GM12878 (cell line): ENCODE measurements around the gene ZNF331. TPM values are rescaled to one million over a fixed set of nuclear protein-coding genes. Genes with fewer than 3 reads are reported as not detected.

Experiments used
- BCL11A ChIP-seq: IDR thresholded peaks from 2 replicates; pipeline ENCODE4 v1.6.1; 2011; ENCODE audit warnings: low read depth, low read length
- BMI1 ChIP-seq: fragments of 450-650 bp; IDR thresholded peaks from 2 replicates; pipeline ENCODE4 v1.6.1; 2016; ENCODE audit warnings: mild to moderate bottlenecking, moderate library complexity, borderline replicate concordance
- CHD4 ChIP-seq: fragments of 200-600 bp; sonication (generic); IDR thresholded peaks from 2 replicates; pipeline ENCODE4 v1.6.1; 2016; ENCODE audit warnings: mild to moderate bottlenecking
- EGR1 ChIP-seq, 2 experiments: IDR thresholded peaks; 1 replicate in 1 of 2; 2 replicates in 1 of 2; pipeline ENCODE4 v1.6.1; 2011 to 2012; ENCODE audit warnings: low read depth in 2 of 2, low read length in 2 of 2, borderline replicate concordance in 1 of 2, mild to moderate bottlenecking in 1 of 2, moderate library complexity in 1 of 2
- HDAC6 ChIP-seq: fragments of 200-600 bp; sonication (generic); IDR thresholded peaks from one replicate; pipeline ENCODE4 v1.8.0; 2017; ENCODE audit warnings: antibody characterized with exemption; ENCODE audit not compliant: unreplicated experiment
- IRF3 ChIP-seq: fragments of 450-650 bp; IDR thresholded peaks from 2 replicates; pipeline ENCODE4 v1.6.1; 2014; ENCODE audit warnings: mild to moderate bottlenecking
- JUNB ChIP-seq: IDR thresholded peaks from 2 replicates; pipeline ENCODE4 v1.6.1; 2016; ENCODE audit warnings: antibody characterized with exemption, mild to moderate bottlenecking
- JUND ChIP-seq: IDR thresholded peaks from 2 replicates; pipeline ENCODE4 v1.6.1; 2012; ENCODE audit warnings: low read depth, mild to moderate bottlenecking, low read length, improper control_type of control experiment, moderate library complexity
- MEF2A ChIP-seq: IDR thresholded peaks from 2 replicates; pipeline ENCODE4 v1.6.1; 2011; ENCODE audit warnings: low read depth, mild to moderate bottlenecking, low read length, moderate library complexity; ENCODE audit not compliant: insufficient read depth
- MEF2B ChIP-seq: fragments of 450-650 bp; IDR thresholded peaks from 2 replicates; pipeline ENCODE4 v1.6.1; 2018; ENCODE audit warnings: mild to moderate bottlenecking, moderate library complexity; ENCODE audit not compliant: partially characterized antibody, poor library complexity, severe bottlenecking
- MTA2 ChIP-seq: fragments of 450-650 bp; IDR thresholded peaks from 2 replicates; pipeline ENCODE4 v1.6.1; 2016; ENCODE audit warnings: low read depth, mild to moderate bottlenecking, moderate library complexity
- MYB ChIP-seq: fragments of 150-350 bp; IDR thresholded peaks from 2 replicates; pipeline ENCODE4 v1.6.1; 2014; ENCODE audit warnings: mild to moderate bottlenecking, low read depth, low read length, borderline replicate concordance
- NBN ChIP-seq: fragments of 450-650 bp; IDR thresholded peaks from 2 replicates; pipeline ENCODE4 v1.6.1; 2016
- NFYA ChIP-seq: IDR thresholded peaks from 2 replicates; pipeline ENCODE4 v1.6.1; 2011; ENCODE audit warnings: low read depth, mild to moderate bottlenecking, low read length, improper control_type of control experiment, borderline replicate concordance
- NR2C1 ChIP-seq: fragments of 450-650 bp; IDR thresholded peaks from 2 replicates; pipeline ENCODE4 v1.6.1; 2017; ENCODE audit warnings: antibody characterized with exemption, mild to moderate bottlenecking, moderate library complexity
- NR2F1 ChIP-seq: fragments of 450-650 bp; conservative IDR thresholded peaks from 2 replicates; pipeline ENCODE4 v1.6.1; 2017; ENCODE audit warnings: mild to moderate bottlenecking
- PAX8 ChIP-seq: fragments of 450-650 bp; IDR thresholded peaks from 2 replicates; pipeline ENCODE4 v1.6.1; 2017; ENCODE audit warnings: mild to moderate bottlenecking, moderate library complexity
- POLR2A ChIP-seq: IDR thresholded peaks from 2 replicates; pipeline ENCODE4 v1.6.1; 2011; ENCODE audit warnings: low read depth, mild to moderate bottlenecking, low read length
- RFX5 ChIP-seq: IDR thresholded peaks from 2 replicates; pipeline ENCODE4 v1.6.1; 2011; ENCODE audit warnings: low read depth, low read length, improper control_type of control experiment
- SIN3A ChIP-seq: IDR thresholded peaks from 2 replicates; pipeline ENCODE4 v1.6.1; 2012; ENCODE audit warnings: low read depth, low read length, improper control_type of control experiment
- SP1 ChIP-seq: IDR thresholded peaks from one replicate; pipeline ENCODE4 v1.6.1; 2011; ENCODE audit warnings: low read depth, low read length
- SPI1 ChIP-seq: IDR thresholded peaks from 2 replicates; pipeline ENCODE4 v1.6.1; 2011; ENCODE audit warnings: low read depth, mild to moderate bottlenecking, low read length, moderate library complexity, borderline replicate concordance; ENCODE audit not compliant: insufficient read depth
- SRF ChIP-seq, 2 experiments: IDR thresholded peaks; 2 replicates each; pipeline ENCODE4 v1.6.1; 2011; ENCODE audit warnings: low read depth in 2 of 2, low read length in 2 of 2, mild to moderate bottlenecking in 1 of 2, moderate library complexity in 1 of 2
- TBL1XR1 ChIP-seq: IDR thresholded peaks from 2 replicates; pipeline ENCODE4 v1.6.1; 2012; ENCODE audit warnings: low read depth, low read length, improper control_type of control experiment
- TCF12 ChIP-seq: IDR thresholded peaks from 2 replicates; pipeline ENCODE4 v1.6.1; 2011; ENCODE audit warnings: low read depth, mild to moderate bottlenecking, low read length
- ZNF217 ChIP-seq: fragments of 450-650 bp; IDR thresholded peaks from 2 replicates; pipeline ENCODE4 v1.6.1; 2017; ENCODE audit warnings: antibody characterized with exemption, mild to moderate bottlenecking
- ZZZ3 ChIP-seq: IDR thresholded peaks from 2 replicates; pipeline ENCODE4 v1.6.1; 2011; ENCODE audit warnings: low read depth; ENCODE audit not compliant: control insufficient read depth, insufficient read length
- polyA plus RNA-seq, 11 experiments: library from polyadenylated mRNA; depleted of rRNA in 4 of 11; unstranded in 6 of 11; stranded (reverse) in 5 of 11; fragments of >200 nt; fragmentation: Nextera tagmentation in 4 of 11; fragmentation: Illumina TruSeq in 1 of 11; extraction: Ambion mirVana in 4 of 11; extraction: Trizol in 1 of 11; gene quantifications; 1 replicate in 1 of 11; 2 replicates in 10 of 11; pipeline versions ENCODE4 v1.2.1 to v1.2.3, GENCODE V29; 2011 to 2016; ENCODE audit warnings: inconsistent platforms in 2 of 11, missing spikeins in 2 of 11, low read depth in 1 of 11
- total RNA-seq, 4 experiments: library from RNA; depleted of rRNA in 3 of 4; stranded (reverse); fragments of >200 nt in 3 of 4; fragmentation: Illumina TruSeq in 1 of 4; extraction: Trizol in 1 of 4; gene quantifications; 2 replicates each; pipeline versions ENCODE4 v1.2.1 to v1.2.3, GENCODE V29; 2013 to 2021
- TF ChIP-seq, protein P1 (sequence below), 3 experiments: IDR thresholded peaks in 2 of 3; conservative IDR thresholded peaks in 1 of 3; 2 replicates each; pipeline ENCODE4 v1.5.1; 2011; ENCODE audit warnings: low read depth in 3 of 3, low read length in 3 of 3, mild to moderate bottlenecking in 3 of 3, control low read depth in 2 of 3, moderate library complexity in 2 of 3, inconsistent platforms in 1 of 3, mixed read lengths in 1 of 3; ENCODE audit not compliant: control insufficient read depth in 2 of 3, insufficient read depth in 1 of 3; ENCODE audit errors: extremely low read depth in 1 of 3
- TF ChIP-seq, protein P2 (sequence below): fragments of 450-650 bp; IDR thresholded peaks from 2 replicates; pipeline ENCODE4 v1.6.1; 2016; ENCODE audit warnings: mild to moderate bottlenecking

Gene ZNF331
- total and polyA plus RNA-seq, 10 of the 15 experiments (the other 5 are each of a cell fraction or from before 2014, with no cell fraction given): 2.6 to 11.5 (median 5.3) TPM

GRCh38 chr19:53553865-53554791 is 16.2 kb downstream of the ZNF331 start (continued):
- TF ChIP-seq, protein P1, sequence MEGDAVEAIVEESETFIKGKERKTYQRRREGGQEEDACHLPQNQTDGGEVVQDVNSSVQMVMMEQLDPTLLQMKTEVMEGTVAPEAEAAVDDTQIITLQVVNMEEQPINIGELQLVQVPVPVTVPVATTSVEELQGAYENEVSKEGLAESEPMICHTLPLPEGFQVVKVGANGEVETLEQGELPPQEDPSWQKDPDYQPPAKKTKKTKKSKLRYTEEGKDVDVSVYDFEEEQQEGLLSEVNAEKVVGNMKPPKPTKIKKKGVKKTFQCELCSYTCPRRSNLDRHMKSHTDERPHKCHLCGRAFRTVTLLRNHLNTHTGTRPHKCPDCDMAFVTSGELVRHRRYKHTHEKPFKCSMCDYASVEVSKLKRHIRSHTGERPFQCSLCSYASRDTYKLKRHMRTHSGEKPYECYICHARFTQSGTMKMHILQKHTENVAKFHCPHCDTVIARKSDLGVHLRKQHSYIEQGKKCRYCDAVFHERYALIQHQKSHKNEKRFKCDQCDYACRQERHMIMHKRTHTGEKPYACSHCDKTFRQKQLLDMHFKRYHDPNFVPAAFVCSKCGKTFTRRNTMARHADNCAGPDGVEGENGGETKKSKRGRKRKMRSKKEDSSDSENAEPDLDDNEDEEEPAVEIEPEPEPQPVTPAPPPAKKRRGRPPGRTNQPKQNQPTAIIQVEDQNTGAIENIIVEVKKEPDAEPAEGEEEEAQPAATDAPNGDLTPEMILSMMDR (IDR thresholded peaks at IDR 0.05 in 2 of 3, conservative IDR thresholded peaks at IDR 0.05 in 1 of 3; ENCODE audit: control insufficient read depth in 2 of 3, extremely low read depth in 1 of 3, insufficient read depth in 1 of 3, low read depth in 3 of 3, low read length in 3 of 3): no peak
- TF ChIP-seq MEF2B (peak; percentile 37), TCF12 (peak; percentile 25; the same call in 1 of the 2 replicates), TBL1XR1 (no peak), NFYA (no peak), MEF2A (no peak), SPI1 (no peak), NR2F1 (peak; percentile 29), BMI1 (0 out of 2 replicates have a peak, but pooled peaks have one; percentile 17), MTA2 (peak; percentile 67; the same call in 1 of the 2 replicates), MYB (no peak), EGR1 (IDR thresholded peaks at IDR 0.05; ENCODE audit: borderline replicate concordance in 1 of 2, low read depth in 2 of 2, low read length in 2 of 2) (peak; percentile 52 to 91), SRF (IDR thresholded peaks at IDR 0.05; ENCODE audit: low read depth in 2 of 2, low read length in 2 of 2) (no peak), SP1 (peak; percentile 18), NBN (peak; percentile 65), JUNB (no peak), PAX8 (no peak), RFX5 (no peak), SIN3A (0 out of 2 replicates have a peak, but pooled peaks have one; percentile 14), BCL11A (no peak), HDAC6 (no peak), NR2C1 (no peak), CHD4 (no peak), POLR2A (peak; percentile 88), IRF3 (no peak), ZNF217 (no peak), JUND (no peak), ZZZ3 (no peak)
- TF ChIP-seq, protein P2, sequence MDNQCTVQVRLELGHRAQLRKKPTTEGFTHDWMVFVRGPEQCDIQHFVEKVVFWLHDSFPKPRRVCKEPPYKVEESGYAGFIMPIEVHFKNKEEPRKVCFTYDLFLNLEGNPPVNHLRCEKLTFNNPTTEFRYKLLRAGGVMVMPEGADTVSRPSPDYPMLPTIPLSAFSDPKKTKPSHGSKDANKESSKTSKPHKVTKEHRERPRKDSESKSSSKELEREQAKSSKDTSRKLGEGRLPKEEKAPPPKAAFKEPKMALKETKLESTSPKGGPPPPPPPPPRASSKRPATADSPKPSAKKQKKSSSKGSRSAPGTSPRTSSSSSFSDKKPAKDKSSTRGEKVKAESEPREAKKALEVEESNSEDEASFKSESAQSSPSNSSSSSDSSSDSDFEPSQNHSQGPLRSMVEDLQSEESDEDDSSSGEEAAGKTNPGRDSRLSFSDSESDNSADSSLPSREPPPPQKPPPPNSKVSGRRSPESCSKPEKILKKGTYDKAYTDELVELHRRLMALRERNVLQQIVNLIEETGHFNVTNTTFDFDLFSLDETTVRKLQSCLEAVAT: no peak
